Erythroblast (primary cell): ENCODE results near the gene THBS2.
"Not testable (repeated sequence)": the region's sequence is repeated elsewhere in the genome, so short reads cannot be mapped to it uniquely, and the experiment has no call there.

Experiments
- DNase-seq, 2 experiments: peaks; one replicate each; lab custom pipeline; 2025; lab: John Stamatoyannopoulos, UW
- GATA1 ChIP-seq: IDR thresholded peaks from 2 replicates; pipeline ENCODE4 v1.6.1; 2011; ENCODE audit warnings: low read depth, mild to moderate bottlenecking, control low read depth, low read length, moderate library complexity
- POLR2A ChIP-seq: IDR thresholded peaks from 2 replicates; pipeline ENCODE4 v1.6.1; 2011; ENCODE audit warnings: mild to moderate bottlenecking, low read length

Gene THBS2

DNA sequence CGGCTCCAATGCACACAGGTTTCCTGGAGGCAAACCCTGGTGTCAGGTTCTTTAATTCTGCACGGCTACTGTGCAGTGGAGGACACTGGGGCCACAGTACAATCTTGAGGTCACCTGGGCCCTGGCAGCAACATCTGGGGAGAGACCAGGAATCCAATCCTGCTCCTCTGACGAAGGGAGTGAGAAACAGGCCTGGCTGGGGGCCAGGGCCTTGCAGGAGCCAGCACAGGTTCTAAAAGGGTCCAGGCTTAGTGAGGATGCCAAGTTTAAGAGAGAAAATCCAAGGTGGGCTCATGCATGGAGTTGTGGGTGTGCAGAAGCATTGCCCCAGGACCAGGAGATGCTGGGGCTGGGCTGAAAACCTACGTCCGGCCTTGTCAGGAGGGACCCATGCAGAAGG, 12.6 kb upstream of the THBS2 start:
- no peak for DNase-seq
- TF ChIP-seq GATA1 (no peak), POLR2A (no peak)

GRCh38 chr6:169265486-169266131, 12.0 kb upstream of the THBS2 start:
- DNase-seq: no peak
- TF ChIP-seq GATA1 (no peak), POLR2A (no peak)

- DNase-seq: no peak
- TF ChIP-seq GATA1: no peak
- TF ChIP-seq POLR2A: no peak
Measured at GRCh38 chr6:169263836-169264608, 10.4 kb upstream of the THBS2 start.

- TF ChIP-seq GATA1 (no peak), POLR2A (no peak)
- no peak for DNase-seq
Measured at GRCh38 chr6:169263374-169263773, 9.7 kb upstream of the THBS2 start.

- DNase-seq: not testable (repeated sequence)
Measured at GRCh38 chr6:169262602-169263001, 9.0 kb upstream of the THBS2 start.

DNA sequence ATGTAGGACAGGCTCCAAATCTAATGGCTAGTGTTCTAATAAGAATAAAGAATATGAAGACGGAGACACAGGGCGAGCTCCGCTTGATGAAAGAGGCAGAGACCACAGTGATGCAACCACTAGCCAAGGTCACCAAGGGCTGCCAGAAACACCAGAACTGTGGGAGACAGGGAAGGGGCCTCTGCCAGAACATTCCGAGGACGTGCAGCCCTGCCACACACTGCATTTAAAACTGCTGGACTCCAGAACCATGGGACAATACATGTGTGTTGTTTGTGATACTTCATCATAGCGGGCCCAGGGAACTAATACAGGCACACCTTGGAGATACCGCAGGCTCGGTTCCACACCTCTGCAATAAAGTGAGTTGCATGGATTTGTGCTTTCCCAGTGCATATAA, 2.9 kb upstream of the THBS2 start:
- no peak for DNase-seq
- TF ChIP-seq POLR2A (no peak), GATA1 (no peak)

DNA sequence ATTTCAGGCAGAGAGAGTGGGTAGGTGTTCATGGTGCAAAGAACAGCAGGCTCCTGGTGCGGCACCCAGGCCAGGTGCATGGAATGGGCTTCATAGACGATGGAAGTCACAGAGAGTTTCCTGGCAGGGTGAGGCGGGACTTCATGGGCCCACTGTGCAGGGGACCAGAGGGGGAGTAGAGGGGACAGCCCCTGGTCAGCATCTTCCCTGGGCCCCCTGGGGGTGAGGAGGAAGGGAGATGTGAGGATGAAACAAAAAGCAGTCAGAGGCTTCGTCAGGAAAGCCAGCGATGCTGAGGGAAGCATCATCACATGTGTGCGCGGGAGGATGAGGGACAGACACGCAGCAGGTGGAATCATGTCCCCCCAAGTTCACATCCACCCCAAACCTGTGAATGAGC, 2.4 kb upstream of the THBS2 start:
- no peak for DNase-seq

GRCh38 chr6:169255643-169256042, 2.0 kb upstream of the THBS2 start:
- TF ChIP-seq POLR2A (no peak), GATA1 (no peak)

More for the DNA sequence above, 2.4 kb upstream of the THBS2 start:
- TF ChIP-seq POLR2A (no peak), GATA1 (no peak)

GRCh38 chr6:169254456-169255316, 1.0 kb upstream of the THBS2 start:
- TF ChIP-seq POLR2A (no peak), GATA1 (no peak)
- no peak for DNase-seq

More at GRCh38 chr6:169255643-169256042, 2.0 kb upstream of the THBS2 start:
- no peak for DNase-seq

- no peak for DNase-seq
- no peak for TF ChIP-seq GATA1
- no peak for TF ChIP-seq POLR2A
Measured at GRCh38 chr6:169252505-169253189, 999 bp downstream of the THBS2 start.

GRCh38 chr6:169251822-169252504, 1.7 kb downstream of the THBS2 start:
- no peak for DNase-seq

GRCh38 chr6:169251371-169251802, 2.3 kb downstream of the THBS2 start:
- TF ChIP-seq GATA1 (no peak), POLR2A (no peak)
- no peak for DNase-seq

More at GRCh38 chr6:169251822-169252504, 1.7 kb downstream of the THBS2 start:
- TF ChIP-seq GATA1 (no peak), POLR2A (no peak)

- TF ChIP-seq POLR2A (no peak), GATA1 (no peak)
- DNase-seq: no peak
Measured at GRCh38 chr6:169250660-169251059, 3.0 kb downstream of the THBS2 start.
